DMS53 treated with DMSO at 0.1 percent for 48 hours (cell line): Measurements from ENCODE around the gene EML4.
"Not testable (repeated sequence)": the region's sequence is repeated elsewhere in the genome, so short reads cannot be mapped to it uniquely, and the experiment has no call there.

Experiments
- DNase-seq: peaks from one replicate; lab custom pipeline; 2025; ENCODE audit not compliant: unreplicated experiment; lab: John Stamatoyannopoulos, UW

EML4 gene

GRCh38 chr2:42170619-42171395 lies 1.7 kb downstream of the EML4 start:
- DNase-seq, result no peak

- no peak for DNase-seq
These were observed 2.3 kb downstream of the EML4 start for GRCh38 chr2:42171396-42171980.

GRCh38 chr2:42172020-42172419 lies 2.9 kb downstream of the EML4 start:
- no peak for DNase-seq

DNA sequence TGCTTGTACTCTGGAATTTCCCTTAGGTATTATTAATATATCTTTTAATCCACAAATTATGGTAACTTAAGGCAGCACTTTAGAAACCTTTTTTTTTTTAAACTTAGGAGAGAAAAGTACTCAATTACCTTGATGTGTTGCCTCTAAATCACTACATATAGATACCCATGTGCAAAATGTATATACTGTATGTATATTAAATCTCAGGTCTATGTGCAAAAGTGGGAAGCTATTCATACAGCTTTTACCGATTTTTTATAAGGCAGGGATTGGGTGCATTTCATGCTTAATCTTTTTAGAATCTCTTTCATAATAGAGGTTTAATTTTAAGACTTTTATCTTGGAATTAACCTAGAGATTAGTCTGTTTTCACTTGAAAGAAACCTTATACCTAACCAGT lies 3.4 kb downstream of the EML4 start:
- no peak for DNase-seq

DNA sequence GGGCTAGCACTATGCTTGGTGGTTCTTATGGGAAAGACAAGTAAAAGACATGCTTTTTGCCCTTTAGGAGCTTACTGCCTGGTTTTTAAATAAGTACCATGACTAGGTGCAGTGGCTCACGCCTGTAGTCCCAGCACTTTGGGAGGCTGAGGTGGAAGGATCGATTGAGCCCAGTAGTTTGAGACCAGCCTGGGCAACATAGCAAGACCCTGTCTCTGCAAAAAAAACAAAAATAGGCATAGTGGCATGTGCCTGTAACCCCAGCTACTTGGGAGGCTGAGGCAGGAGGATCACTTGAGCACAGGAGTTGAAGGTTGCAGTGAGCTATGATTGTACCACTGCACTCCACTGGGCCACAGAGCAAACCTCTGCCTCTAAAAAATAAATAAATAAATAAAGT lies 4.3 kb downstream of the EML4 start:
- not testable (repeated sequence) for DNase-seq

DNA sequence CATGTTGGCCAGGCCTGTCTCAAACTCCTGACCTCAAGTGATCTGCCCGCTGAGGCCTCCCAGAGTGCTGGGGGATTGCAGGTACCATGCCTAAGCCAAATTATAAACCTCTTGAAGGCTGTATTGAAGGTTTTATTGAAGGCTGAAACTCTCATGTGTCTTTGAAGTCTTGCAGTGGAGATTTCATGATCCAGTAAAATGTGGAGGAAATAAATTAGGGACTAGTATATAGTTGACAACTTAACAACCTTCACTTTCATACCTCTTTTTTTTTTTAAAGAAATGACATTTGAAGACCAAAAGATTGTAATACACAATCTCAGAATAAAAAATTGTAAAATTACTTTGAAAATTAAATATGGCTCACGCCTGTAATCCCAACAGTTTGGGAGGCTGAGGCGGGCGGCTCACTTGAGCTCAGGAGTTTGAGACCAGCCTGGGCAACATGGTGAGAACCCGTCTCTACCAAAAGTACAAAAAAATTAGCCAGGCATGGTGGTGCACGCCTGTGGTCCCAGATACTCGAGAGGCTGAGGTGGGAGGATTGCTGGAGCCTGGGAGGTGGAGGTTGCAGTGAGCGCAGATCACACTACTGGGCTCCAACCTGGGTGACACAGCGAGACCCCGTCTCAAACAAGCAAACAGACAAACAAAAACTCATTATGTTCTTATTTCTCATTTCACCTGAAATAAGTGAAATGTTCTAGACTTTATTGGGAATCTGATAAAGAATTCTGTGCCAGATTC lies 8.0 kb downstream of the EML4 start:
- no peak for DNase-seq

GRCh38 chr2:42178335-42178734 lies 9.2 kb downstream of the EML4 start:
- DNase-seq, result no peak

- no peak for DNase-seq
These were observed 11.1 kb downstream of the EML4 start for GRCh38 chr2:42180300-42180699.

DNA sequence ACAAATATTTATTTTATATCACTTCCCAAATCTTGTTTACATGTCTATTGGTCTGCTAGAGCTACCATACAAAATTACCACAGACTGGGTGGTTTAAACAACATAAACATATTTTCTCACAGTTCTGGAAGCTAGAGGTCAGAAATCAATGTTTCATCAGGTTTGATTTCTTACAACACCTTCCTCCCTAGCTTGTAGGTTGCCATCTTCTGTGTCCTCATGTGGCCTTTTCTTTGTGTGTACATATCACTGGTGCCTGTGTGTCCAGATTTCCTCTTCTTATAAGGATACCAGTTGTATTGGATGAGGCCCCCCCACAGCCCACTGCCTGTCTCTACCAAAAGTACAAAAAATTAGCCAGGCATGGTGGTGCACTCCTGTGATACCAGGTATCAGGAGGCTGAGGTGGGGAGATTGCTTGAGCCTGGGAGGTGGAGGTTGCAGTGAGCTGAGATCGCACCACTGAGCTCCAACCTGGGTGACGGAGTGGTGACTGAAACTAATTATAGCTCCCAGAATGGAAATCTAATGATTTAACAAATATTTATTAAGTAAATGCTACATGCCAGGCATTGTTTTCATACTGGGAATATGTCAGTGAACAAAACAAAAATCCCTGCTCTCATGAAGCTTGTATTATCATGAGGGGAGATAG lies 13.6 kb downstream of the EML4 start:
- no peak for DNase-seq

GRCh38 chr2:42183775-42184174 lies 14.6 kb downstream of the EML4 start:
- no peak for DNase-seq

- no peak for DNase-seq
These were observed 15.2 kb downstream of the EML4 start for GRCh38 chr2:42184346-42184745.

DNA sequence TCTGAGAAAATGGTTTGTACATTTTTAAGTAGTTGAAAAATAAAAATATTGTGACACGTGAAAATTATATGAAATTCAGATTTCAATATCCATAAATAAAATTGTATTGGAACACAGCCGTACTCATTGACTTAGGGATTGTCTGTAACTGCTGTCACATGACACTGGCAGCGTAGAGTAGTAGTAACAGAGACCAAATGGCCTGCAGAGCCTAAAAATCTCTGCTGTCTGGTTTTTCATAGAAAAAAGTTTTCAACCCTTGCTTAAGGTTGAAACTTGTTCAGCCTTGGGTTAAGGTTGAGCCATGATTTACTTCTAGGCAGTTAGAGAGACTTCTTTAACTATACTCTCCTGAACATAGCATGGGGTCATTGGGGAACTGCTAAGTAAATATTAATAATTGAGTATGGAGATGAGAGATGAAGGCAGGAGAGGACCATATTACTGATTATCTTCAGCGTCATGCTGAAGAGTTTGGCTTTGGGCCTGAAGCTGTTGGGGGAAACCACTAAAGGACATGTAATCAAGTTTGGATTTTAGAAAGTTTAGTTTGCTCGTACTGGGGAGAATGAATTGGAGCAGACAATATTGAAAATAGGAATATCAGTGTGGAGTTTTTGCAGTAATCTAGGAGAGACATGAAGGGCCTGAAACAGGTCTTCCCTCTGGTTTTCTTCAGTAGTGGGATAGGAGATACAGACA lies 16.2 kb downstream of the EML4 start:
- no peak for DNase-seq

- DNase-seq, result no peak
These were observed 17.2 kb downstream of the EML4 start for GRCh38 chr2:42186366-42186765.

DNA sequence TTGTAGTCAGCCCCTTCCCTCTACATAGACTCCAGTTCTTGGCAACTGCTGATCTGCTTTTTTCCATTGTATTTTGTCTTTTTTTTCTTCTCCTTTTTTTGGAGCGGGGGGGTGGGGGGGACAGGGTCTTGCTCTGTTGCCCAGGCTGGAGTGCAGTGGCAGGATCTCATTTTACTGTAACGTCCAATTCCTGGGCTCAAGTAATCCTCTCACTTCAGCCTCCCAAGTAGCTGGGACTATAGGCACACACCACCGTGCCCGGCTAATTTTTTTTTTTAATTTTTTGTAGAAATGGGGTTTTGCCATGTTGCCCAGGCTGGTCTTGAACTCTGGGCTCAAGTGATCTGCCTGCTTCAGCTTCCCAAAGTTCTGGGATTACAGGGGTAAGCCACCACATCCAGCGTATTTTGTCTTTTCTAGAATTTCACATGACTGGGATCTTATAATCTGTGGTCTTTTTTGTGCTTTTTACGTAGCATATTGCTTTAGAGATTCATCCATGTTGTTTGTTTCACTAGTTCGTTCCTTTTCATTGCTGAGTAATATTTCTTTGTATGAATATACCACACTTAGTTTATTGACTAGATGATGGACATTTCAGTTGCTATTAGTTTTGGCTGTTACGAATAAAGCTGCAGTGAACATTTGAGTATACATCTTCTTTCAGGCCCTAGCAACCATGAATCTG lies 17.9 kb downstream of the EML4 start:
- DNase-seq, result no peak

GRCh38 chr2:42187886-42188285 lies 18.7 kb downstream of the EML4 start:
- DNase-seq, result no peak

DNA sequence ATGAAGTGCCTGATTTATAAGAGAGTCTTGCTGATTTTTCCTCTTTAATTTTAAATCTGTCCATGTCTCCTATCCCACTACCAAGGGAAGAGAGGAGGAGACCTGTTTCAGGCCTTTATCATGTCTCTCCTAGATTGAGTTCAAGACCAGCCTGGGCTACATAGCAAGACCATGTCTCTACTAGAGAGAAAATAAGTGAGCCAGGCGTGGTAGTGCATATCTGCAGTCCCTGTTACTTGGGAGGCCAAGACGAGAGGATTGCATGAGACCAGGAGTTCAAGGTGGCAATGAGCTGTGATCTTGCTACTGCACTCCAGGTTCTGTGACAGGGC lies 20.0 kb downstream of the EML4 start:
- no peak for DNase-seq

DNA sequence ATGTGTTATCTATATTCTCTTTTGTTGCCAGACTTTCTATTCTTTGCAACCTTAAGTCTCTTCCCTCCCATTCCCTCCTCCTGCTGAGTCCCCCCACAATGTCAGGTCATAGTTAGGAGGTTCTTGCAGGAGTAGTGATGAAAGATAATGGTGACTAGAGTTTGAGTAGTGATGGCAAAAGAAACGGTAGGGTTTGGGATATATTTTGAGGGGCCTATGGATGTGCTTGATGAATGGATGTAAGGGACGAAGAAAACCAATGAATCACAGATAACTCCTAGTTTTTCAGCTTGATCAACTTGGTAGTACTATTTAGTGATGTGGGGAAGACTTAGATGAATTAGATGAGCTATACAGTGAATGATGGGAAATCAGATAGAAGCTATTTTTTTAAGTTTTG lies 21.0 kb downstream of the EML4 start:
- no peak for DNase-seq

GRCh38 chr2:42191285-42192009 lies 22.3 kb downstream of the EML4 start:
- no peak for DNase-seq

DNA sequence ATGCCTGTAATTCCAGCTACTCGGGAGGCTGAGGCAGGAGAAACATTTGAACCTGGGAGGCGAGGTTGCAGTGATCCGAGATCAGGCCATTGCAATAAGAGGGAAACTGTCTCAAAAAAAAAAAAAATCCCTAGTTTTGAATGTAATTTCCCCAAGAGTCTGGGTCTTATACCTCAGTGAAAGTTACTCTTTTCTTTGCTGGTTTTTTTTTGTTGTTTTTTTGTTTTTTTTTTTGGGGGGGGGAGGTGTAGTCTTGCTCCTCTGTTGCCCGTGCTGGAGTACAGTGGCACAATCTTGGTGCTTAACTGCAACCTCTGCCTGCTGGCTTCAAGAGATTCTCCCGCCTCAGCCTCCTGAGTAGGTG lies 22.8 kb downstream of the EML4 start:
- DNase-seq, result no peak
